GM12878 (cell line): Measurements from ENCODE around the gene DCAF5. TPM values are rescaled to one million over a fixed set of nuclear protein-coding genes. Genes with fewer than 3 reads are reported as not detected.

Experiments used
- ATAC-seq: fragments of 200-7000 bp; cut with Tn5 transposase; 3 replicates; pipeline ENCODE4 v1.9.1; 2020; ENCODE audit warnings: mild to moderate bottlenecking, moderate library complexity
- BruUV-seq: library from RNA; stranded (reverse); fragments of 400-500 nt; replicated peaks from 2 replicates; lab custom pipeline; 2021; lab: Mats Ljungman, UMichigan
- CTCF ChIA-PET: fragments of 300-600 bp; sonication (Branson Sonifier 250); formaldehyde crosslinking; extraction: SDS; loops from one replicate; lab custom pipeline; 2021; ENCODE audit warnings: inconsistent platforms; lab: Yijun Ruan, JAX
- POLR2A ChIA-PET: fragments of 350-600 bp; formaldehyde crosslinking; extraction: SDS; loops from one replicate; lab custom pipeline; 2021; ENCODE audit warnings: inconsistent platforms; lab: Charles Lee
- RAD21 ChIA-PET: fragments of 300-600 bp; sonication (Branson Sonifier 250); formaldehyde crosslinking; loops from one replicate; lab custom pipeline; 2023; ENCODE audit warnings: antibody characterized with exemption; ENCODE audit not compliant: unreplicated experiment; lab: Charles Lee
- SMC1A ChIA-PET: fragments of 300-600 bp; sonication (Branson Sonifier 250); formaldehyde crosslinking; loops from one replicate; lab custom pipeline; 2023; ENCODE audit not compliant: unreplicated experiment, uncharacterized antibody; lab: Charles Lee
- DNase-seq: peaks from one replicate; pipeline ENCODE4 v3.0.0-alpha.2; 2011; ENCODE audit warnings: low read depth, low spot score
- FAIRE-seq: peaks from 3 replicates; lab custom pipeline; 2011; peaks lifted over from hg19 to GRCh38; lab: Jason Lieb, UNC
- H2AFZ ChIP-seq: 2 replicates; pipeline ENCODE4 v1.6.0; 2011; ENCODE audit warnings: low read depth, low read length, control low read depth; ENCODE audit not compliant: control insufficient read depth
- H3K27ac ChIP-seq: 2 replicates; pipeline ENCODE4 v1.5.1; 2011; ENCODE audit warnings: control low read depth; ENCODE audit not compliant: control insufficient read depth, insufficient read depth
- H3K27me3 ChIP-seq, 2 experiments: replicated peaks in 1 of 2; 2 replicates each; pipeline versions ENCODE4 v1.6.0 to v1.6.1; 2011; ENCODE audit warnings: low read length in 1 of 2; ENCODE audit not compliant: control insufficient read depth in 2 of 2, insufficient read depth in 2 of 2
- H3K36me3 ChIP-seq, 2 experiments: 2 replicates each; pipeline ENCODE4 v1.5.1; 2011; ENCODE audit warnings: low read length in 1 of 2; ENCODE audit not compliant: control insufficient read depth in 2 of 2, insufficient read depth in 2 of 2
- H3K4me1 ChIP-seq: 2 replicates; pipeline ENCODE4 v1.6.1; 2011; ENCODE audit warnings: mild to moderate bottlenecking, low read length, moderate library complexity, mixed read lengths; ENCODE audit not compliant: control insufficient read depth, insufficient read depth
- H3K4me2 ChIP-seq: 2 replicates; pipeline ENCODE4 v1.6.0; 2011; ENCODE audit warnings: control low read depth; ENCODE audit not compliant: control insufficient read depth, insufficient read depth
- H3K4me3 ChIP-seq: fragments of 200-600 bp; sonication (generic); 2 replicates; pipeline ENCODE4 v1.5.1; 2016
- H3K79me2 ChIP-seq: 2 replicates; pipeline ENCODE4 v1.6.0; 2011; ENCODE audit warnings: low read length; ENCODE audit not compliant: control insufficient read depth, insufficient read depth
- H3K9ac ChIP-seq: 2 replicates; pipeline ENCODE4 v1.8.0; 2011; ENCODE audit warnings: low read length, control low read depth, mixed read lengths; ENCODE audit not compliant: control insufficient read depth, insufficient read depth
- H3K9me3 ChIP-seq: replicated peaks from 3 replicates; pipeline ENCODE4 v1.5.1; 2011; ENCODE audit warnings: mild to moderate bottlenecking, low read length; ENCODE audit not compliant: control insufficient read depth, insufficient read depth
- H4K20me1 ChIP-seq: 2 replicates; pipeline ENCODE4 v1.6.0; 2011; ENCODE audit not compliant: control insufficient read depth, insufficient read depth
- ASH2L ChIP-seq: fragments of 300-600, 200-600 bp; sonication (generic); IDR thresholded peaks from 2 replicates; pipeline ENCODE4 v1.6.1; 2017; ENCODE audit warnings: low read depth, mild to moderate bottlenecking, borderline replicate concordance
- CBFB ChIP-seq: IDR thresholded peaks from 2 replicates; pipeline ENCODE4 v1.6.1; 2016; ENCODE audit warnings: antibody characterized with exemption, low read depth
- CREM ChIP-seq: IDR thresholded peaks from 2 replicates; pipeline ENCODE4 v1.6.1; 2014; ENCODE audit warnings: antibody characterized with exemption, low read depth
- FOXM1 ChIP-seq: IDR thresholded peaks from 2 replicates; pipeline ENCODE4 v1.6.1; 2012; ENCODE audit warnings: low read depth, mild to moderate bottlenecking, inconsistent platforms, low read length, moderate library complexity
- HDAC6 ChIP-seq: fragments of 200-600 bp; sonication (generic); IDR thresholded peaks from one replicate; pipeline ENCODE4 v1.8.0; 2017; ENCODE audit warnings: antibody characterized with exemption; ENCODE audit not compliant: unreplicated experiment
- JUND ChIP-seq: IDR thresholded peaks from 2 replicates; pipeline ENCODE4 v1.6.1; 2012; ENCODE audit warnings: low read depth, mild to moderate bottlenecking, low read length, improper control_type of control experiment, moderate library complexity
- KAT2A ChIP-seq: conservative IDR thresholded peaks from 2 replicates; pipeline ENCODE4 v1.6.1; 2011; ENCODE audit warnings: low read depth, low read length; ENCODE audit not compliant: control insufficient read depth
- PAX5 ChIP-seq: IDR thresholded peaks from 2 replicates; pipeline ENCODE4 v1.6.1; 2011; ENCODE audit warnings: low read depth, low read length, borderline replicate concordance
- POLR2A ChIP-seq: IDR thresholded peaks from 2 replicates; pipeline ENCODE4 v1.6.1; 2011; ENCODE audit warnings: low read depth, mild to moderate bottlenecking, low read length
- SIN3A ChIP-seq: IDR thresholded peaks from 2 replicates; pipeline ENCODE4 v1.6.1; 2012; ENCODE audit warnings: low read depth, low read length, improper control_type of control experiment
- SREBF2 ChIP-seq: IDR thresholded peaks from 2 replicates; pipeline ENCODE4 v1.6.1; 2012; ENCODE audit warnings: mild to moderate bottlenecking, low read length
- STAT1 ChIP-seq: fragments of 450-650 bp; conservative IDR thresholded peaks from 2 replicates; pipeline ENCODE4 v1.6.1; 2014; ENCODE audit warnings: antibody characterized with exemption, mild to moderate bottlenecking
- TARDBP ChIP-seq: IDR thresholded peaks from 2 replicates; pipeline ENCODE4 v1.6.1; 2016; ENCODE audit warnings: borderline replicate concordance
- TBL1XR1 ChIP-seq: IDR thresholded peaks from 2 replicates; pipeline ENCODE4 v1.6.1; 2012; ENCODE audit warnings: low read depth, low read length, improper control_type of control experiment
- TCF12 ChIP-seq: IDR thresholded peaks from 2 replicates; pipeline ENCODE4 v1.6.1; 2011; ENCODE audit warnings: low read depth, mild to moderate bottlenecking, low read length
- TCF3 ChIP-seq: IDR thresholded peaks from 2 replicates; pipeline ENCODE4 v1.6.1; 2012; ENCODE audit warnings: low read depth, mild to moderate bottlenecking, low read length, borderline replicate concordance; ENCODE audit not compliant: insufficient read depth
- TCF7 ChIP-seq: IDR thresholded peaks from 2 replicates; pipeline ENCODE4 v1.6.1; 2014; ENCODE audit warnings: antibody characterized with exemption, borderline replicate concordance
- WGBS: methylation state at CpG from one replicate; pipeline ENCODE4 v1.1.6; 2016; ENCODE audit warnings: low lambda C conversion rate; ENCODE audit not compliant: insufficient replicate concordance, insufficient coverage; ENCODE audit errors: missing lambda C conversion rate; 5-methylcytosine and 5-hydroxymethylcytosine counted together
- in situ Hi-C: fragments of 300-500 bp; cut with MboI; formaldehyde crosslinking; loops from 9 replicates; pipeline ENCODE4 v1.14.3; 2018; ENCODE audit warnings: mixed read lengths
- intact Hi-C: fragments of 100-400 bp; cut with micrococcal nuclease; formaldehyde crosslinking; loops from one replicate; pipeline ENCODE4 v1.14.2; 2022; ENCODE audit not compliant: unreplicated experiment
- polyA plus RNA-seq, 11 experiments: library from polyadenylated mRNA; depleted of rRNA in 4 of 11; unstranded in 6 of 11; stranded (reverse) in 5 of 11; fragments of >200 nt; fragmentation: Nextera tagmentation in 4 of 11; fragmentation: Illumina TruSeq in 1 of 11; extraction: Ambion mirVana in 4 of 11; extraction: Trizol in 1 of 11; gene quantifications; 1 replicate in 1 of 11; 2 replicates in 10 of 11; pipeline versions ENCODE4 v1.2.1 to v1.2.3, GENCODE V29; 2011 to 2016; ENCODE audit warnings: inconsistent platforms in 2 of 11, missing spikeins in 2 of 11, low read depth in 1 of 11
- total RNA-seq, 4 experiments: library from RNA; depleted of rRNA in 3 of 4; stranded (reverse); fragments of >200 nt in 3 of 4; fragmentation: Illumina TruSeq in 1 of 4; extraction: Trizol in 1 of 4; gene quantifications; 2 replicates each; pipeline versions ENCODE4 v1.2.1 to v1.2.3, GENCODE V29; 2013 to 2021
- TF ChIP-seq, protein P1 (sequence below): fragments of 450-650 bp; IDR thresholded peaks from 2 replicates; pipeline ENCODE4 v1.6.1; 2017; ENCODE audit warnings: mild to moderate bottlenecking, moderate library complexity
- TF ChIP-seq, protein P2 (sequence below): fragments of 150-350 bp; IDR thresholded peaks from 2 replicates; pipeline ENCODE4 v1.6.1; 2014; ENCODE audit warnings: mild to moderate bottlenecking, low read depth, low read length

Gene DCAF5
- total and polyA plus RNA-seq, 10 of the 15 experiments (the other 5 are each of a cell fraction or from before 2014, with no cell fraction given) = 6.8 to 38.1 (median 19.1) TPM

DNA sequence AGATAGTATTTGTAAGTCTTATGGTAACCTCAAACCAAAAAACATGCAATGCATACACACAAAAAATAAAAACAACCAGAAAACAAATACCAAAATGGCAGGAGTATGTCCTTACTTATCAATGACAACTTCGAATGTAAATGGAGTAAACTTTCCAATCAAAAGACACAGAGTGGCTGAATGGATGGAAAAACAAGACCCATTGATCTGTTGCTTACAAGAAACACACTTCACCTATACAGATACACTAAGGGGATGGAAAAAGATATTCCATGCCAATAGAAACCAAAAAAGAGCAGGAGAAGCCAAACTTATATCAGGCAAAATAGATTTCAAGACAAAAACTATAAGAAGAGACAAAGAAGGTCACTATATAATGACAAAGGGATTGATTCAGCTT is 8.7 kb upstream of the DCAF5 start:
- no peak overlapping the region for H3K9ac ChIP-seq
- in situ Hi-C loops (no loop called here), intact Hi-C loops (no loop called here)
- ChIA-PET POLR2A (no interaction called here), CTCF (no interaction called here), RAD21 (no interaction called here), SMC1A (no interaction called here)
- no peak overlapping the region for H3K4me2 ChIP-seq
- WGBS = 5% methylated on average over 1 of the region's 1 CpG
- ATAC-seq = no peak
- no peaks in the 10 kb centered on the region for H4K20me1 ChIP-seq
- no peak for FAIRE-seq
- no peaks in the 10 kb centered on the region for H3K36me3 ChIP-seq
- no peak overlapping the region for H3K4me3 ChIP-seq
- TF ChIP-seq, protein P1, sequence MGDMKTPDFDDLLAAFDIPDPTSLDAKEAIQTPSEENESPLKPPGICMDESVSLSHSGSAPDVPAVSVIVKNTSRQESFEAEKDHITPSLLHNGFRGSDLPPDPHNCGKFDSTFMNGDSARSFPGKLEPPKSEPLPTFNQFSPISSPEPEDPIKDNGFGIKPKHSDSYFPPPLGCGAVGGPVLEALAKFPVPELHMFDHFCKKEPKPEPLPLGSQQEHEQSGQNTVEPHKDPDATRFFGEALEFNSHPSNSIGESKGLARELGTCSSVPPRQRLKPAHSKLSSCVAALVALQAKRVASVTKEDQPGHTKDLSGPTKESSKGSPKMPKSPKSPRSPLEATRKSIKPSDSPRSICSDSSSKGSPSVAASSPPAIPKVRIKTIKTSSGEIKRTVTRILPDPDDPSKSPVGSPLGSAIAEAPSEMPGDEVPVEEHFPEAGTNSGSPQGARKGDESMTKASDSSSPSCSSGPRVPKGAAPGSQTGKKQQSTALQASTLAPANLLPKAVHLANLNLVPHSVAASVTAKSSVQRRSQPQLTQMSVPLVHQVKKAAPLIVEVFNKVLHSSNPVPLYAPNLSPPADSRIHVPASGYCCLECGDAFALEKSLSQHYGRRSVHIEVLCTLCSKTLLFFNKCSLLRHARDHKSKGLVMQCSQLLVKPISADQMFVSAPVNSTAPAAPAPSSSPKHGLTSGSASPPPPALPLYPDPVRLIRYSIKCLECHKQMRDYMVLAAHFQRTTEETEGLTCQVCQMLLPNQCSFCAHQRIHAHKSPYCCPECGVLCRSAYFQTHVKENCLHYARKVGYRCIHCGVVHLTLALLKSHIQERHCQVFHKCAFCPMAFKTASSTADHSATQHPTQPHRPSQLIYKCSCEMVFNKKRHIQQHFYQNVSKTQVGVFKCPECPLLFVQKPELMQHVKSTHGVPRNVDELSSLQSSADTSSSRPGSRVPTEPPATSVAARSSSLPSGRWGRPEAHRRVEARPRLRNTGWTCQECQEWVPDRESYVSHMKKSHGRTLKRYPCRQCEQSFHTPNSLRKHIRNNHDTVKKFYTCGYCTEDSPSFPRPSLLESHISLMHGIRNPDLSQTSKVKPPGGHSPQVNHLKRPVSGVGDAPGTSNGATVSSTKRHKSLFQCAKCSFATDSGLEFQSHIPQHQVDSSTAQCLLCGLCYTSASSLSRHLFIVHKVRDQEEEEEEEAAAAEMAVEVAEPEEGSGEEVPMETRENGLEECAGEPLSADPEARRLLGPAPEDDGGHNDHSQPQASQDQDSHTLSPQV = no peak
- TF ChIP-seq TCF7 = no peak
- TF ChIP-seq CREM = no peak
- TF ChIP-seq STAT1 = no peak
- no peak for TF ChIP-seq SREBF2
- TF ChIP-seq PAX5 = no peak
- no peak for TF ChIP-seq TARDBP
- no peak for TF ChIP-seq ASH2L
- TF ChIP-seq JUND = no peak
- no peak for TF ChIP-seq CBFB
- no peak for TF ChIP-seq TBL1XR1
- no peak for TF ChIP-seq KAT2A
- no peak for TF ChIP-seq TCF12
- no peak for TF ChIP-seq TCF3
- no peak for TF ChIP-seq FOXM1
- TF ChIP-seq SIN3A = no peak
- TF ChIP-seq POLR2A = no peak
- TF ChIP-seq, protein P2, sequence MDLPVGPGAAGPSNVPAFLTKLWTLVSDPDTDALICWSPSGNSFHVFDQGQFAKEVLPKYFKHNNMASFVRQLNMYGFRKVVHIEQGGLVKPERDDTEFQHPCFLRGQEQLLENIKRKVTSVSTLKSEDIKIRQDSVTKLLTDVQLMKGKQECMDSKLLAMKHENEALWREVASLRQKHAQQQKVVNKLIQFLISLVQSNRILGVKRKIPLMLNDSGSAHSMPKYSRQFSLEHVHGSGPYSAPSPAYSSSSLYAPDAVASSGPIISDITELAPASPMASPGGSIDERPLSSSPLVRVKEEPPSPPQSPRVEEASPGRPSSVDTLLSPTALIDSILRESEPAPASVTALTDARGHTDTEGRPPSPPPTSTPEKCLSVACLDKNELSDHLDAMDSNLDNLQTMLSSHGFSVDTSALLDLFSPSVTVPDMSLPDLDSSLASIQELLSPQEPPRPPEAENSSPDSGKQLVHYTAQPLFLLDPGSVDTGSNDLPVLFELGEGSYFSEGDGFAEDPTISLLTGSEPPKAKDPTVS = no peak
- no peak for TF ChIP-seq HDAC6
- no peak overlapping the region for H2AFZ ChIP-seq
- H3K27ac ChIP-seq = no peak overlapping the region
- no peaks in the 10 kb centered on the region for H3K4me1 ChIP-seq
- BruUV-seq = no TSS peak
- no peaks in the 10 kb centered on the region; the same call in 1 of the 3 replicates for H3K9me3 ChIP-seq
- DNase-seq = no peak
- no peaks in the 10 kb centered on the region for H3K27me3 ChIP-seq
- H3K79me2 ChIP-seq = no peaks in the 10 kb centered on the region
